Motor neuron (in vitro differentiated cells): ENCODE measurements around the gene TUNAR. TPM values are rescaled to one million over a fixed set of nuclear protein-coding genes. Genes with fewer than 3 reads are reported as not detected.

ENCODE experiments used
- ATAC-seq, 8 experiments: fragments of 200-7000 bp; cut with Tn5 transposase; replicated peaks in 6 of 8; 2 replicates each; pipeline ENCODE4 v1.8.0; 2021; ENCODE audit warnings: mild to moderate bottlenecking in 8 of 8, moderate library complexity in 8 of 8
- H3K27ac ChIP-seq, 2 donors: fragments of 250-450 bp; sonication (Bioruptor Pico); 2 replicates each; pipeline ENCODE4 v1.9.0; 2021; ENCODE audit warnings: antibody characterized with exemption in 2 of 2, mild to moderate bottlenecking in 2 of 2, moderate library complexity in 1 of 2
- H3K4me1 ChIP-seq, 2 donors: fragments of 250-450 bp; sonication (Bioruptor Pico); replicated peaks in 1 of 2; 2 replicates each; pipeline ENCODE4 v1.6.1; 2021; ENCODE audit warnings: antibody characterized with exemption in 2 of 2, mild to moderate bottlenecking in 2 of 2, moderate library complexity in 1 of 2
- H3K4me3 ChIP-seq, 5 donors: fragments of 250-450 bp; sonication (Bioruptor Pico); 2 replicates each; pipeline ENCODE4 v1.9.0; 2021; ENCODE audit warnings: antibody characterized with exemption in 5 of 5, mild to moderate bottlenecking in 5 of 5, moderate library complexity in 4 of 5
- WGBS, 10 experiments: fragments of 450-650 bp; shearing (Covaris generic); methylation state at CpG; one replicate each; pipeline ENCODE4 v1.0.0; 2022; 5-methylcytosine and 5-hydroxymethylcytosine counted together
- in situ Hi-C, 9 experiments: fragments of 400-800 bp; cut with MboI; loops; one replicate each; pipeline ENCODE4 v1.15.0; 2021; ENCODE audit warnings: low sequenced_read_pairs in 9 of 9, low pct_unique_long_range_greater_than_20kb in 2 of 9; ENCODE audit not compliant: unreplicated experiment in 9 of 9
- total RNA-seq, 8 experiments: library from RNA; unstranded; fragments of 300-600 nt; gene quantifications; 2 replicates each; pipeline versions ENCODE4 v1.2.3 to v1.2.4, GENCODE V29; 2022

TUNAR gene
- total RNA-seq, 8 experiments from 2014 or later, result 0.18 to 24.1 (median 16.2) TPM

DNA sequence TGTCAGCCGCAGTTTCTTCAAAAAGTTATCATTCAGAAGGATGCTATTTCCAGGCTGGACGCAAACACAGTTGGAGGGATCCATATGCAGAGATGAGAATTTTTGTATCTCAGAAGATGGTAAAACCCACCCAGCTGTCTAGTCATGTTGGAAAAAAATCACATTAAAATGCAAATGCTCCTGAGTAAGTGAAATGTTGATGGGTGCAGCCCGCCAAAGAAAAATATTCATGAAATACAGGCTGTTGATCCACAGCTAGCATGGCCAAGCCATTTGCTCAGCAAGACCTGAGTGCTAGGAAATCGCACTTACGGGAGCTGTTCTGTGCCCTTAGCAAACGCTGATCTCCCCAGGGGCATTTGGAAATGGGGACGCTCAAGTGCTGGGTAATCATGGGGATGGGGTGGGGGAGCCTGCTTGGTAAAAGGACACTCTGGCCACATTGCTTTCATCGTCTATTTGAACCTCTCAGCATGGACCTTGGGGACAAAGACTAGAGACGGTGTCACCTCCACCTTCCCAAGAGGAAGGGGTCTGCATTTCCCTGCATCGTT, 25.7 kb downstream of the TUNAR start:
- H3K4me3 ChIP-seq, result no peak overlapping the region
- 41 to 100% (median 86%) methylated on average over 1 to 9 of the region's 10 CpGs for WGBS, 10 experiments
- H3K27ac ChIP-seq, result no peak overlapping the region
- H3K4me1 ChIP-seq, result peaks cover 0 to 7% of the 10 kb centered on the region in 2 donors
- in situ Hi-C loops, result no loop called here
- peak in 5 of 8 experiments; percentile 22 to 67 (median 59) for ATAC-seq

DNA sequence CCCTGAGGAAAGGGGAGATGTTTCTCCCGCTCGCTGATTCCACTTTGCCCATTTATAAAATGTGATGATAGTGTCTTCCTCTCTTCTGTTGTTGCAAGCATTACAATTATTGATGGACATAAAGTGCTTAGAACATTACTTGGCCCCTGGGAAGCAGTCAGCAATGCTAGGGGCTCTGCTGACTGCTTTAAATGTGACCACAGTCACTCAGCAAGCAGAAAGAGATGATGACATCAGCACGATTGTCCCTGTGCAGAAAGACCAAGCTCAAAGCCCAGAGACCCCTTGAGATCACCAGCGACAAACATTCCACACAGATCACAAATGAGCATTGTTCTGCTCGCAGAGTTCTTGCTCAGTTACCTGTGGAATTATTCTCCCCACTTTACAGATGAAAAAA, 26.5 kb downstream of the TUNAR start:
- in situ Hi-C loops, result no loop called here
- WGBS, 10 experiments, result 40 to 100% (median 85%) methylated on average over 1 to 5 of the region's 5 CpGs; no CpG with 5 or more reads in 3 of the 10 experiments
- H3K4me3 ChIP-seq, result no peak overlapping the region
- peaks cover 0 to 7% of the 10 kb centered on the region in 2 donors for H3K4me1 ChIP-seq
- ATAC-seq, result peak in 4 of 8 experiments; percentile 47 to 87 (median 64)
- H3K27ac ChIP-seq, result no peak overlapping the region

DNA sequence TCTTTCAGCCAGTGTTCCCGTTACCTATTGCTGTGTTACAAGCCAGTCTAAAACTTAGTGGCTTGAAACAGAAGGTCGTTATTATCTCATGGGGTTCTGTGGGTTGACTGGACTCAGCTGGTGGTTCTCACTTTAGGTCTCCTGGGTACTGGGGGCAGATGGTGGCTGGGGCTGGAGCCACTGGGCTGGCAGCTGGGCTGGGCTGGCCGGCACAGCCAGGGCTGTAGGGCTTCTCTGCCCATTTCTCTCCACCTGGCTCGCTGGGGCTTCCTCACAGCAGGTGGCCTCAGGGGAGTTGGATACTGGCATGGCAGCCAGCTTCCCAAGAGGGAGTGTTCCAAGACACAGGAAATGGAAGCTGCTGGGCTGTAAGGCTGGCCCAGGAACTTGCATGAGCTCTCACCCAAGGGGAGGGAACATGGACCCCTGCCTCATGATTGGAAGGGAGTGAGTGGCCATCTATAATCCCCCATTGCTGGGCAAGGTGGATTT, 27.0 kb downstream of the TUNAR start:
- 0 to 100% (median 83%) methylated on average over 1 to 4 of the region's 4 CpGs; no CpG with 5 or more reads in 5 of the 10 experiments for WGBS, 10 experiments
- in situ Hi-C loops, result no loop called here
- no peak overlapping the region for H3K4me3 ChIP-seq
- H3K4me1 ChIP-seq, result peaks cover 0 to 7% of the 10 kb centered on the region in 2 donors
- H3K27ac ChIP-seq, result no peak overlapping the region
- no peak for ATAC-seq

DNA sequence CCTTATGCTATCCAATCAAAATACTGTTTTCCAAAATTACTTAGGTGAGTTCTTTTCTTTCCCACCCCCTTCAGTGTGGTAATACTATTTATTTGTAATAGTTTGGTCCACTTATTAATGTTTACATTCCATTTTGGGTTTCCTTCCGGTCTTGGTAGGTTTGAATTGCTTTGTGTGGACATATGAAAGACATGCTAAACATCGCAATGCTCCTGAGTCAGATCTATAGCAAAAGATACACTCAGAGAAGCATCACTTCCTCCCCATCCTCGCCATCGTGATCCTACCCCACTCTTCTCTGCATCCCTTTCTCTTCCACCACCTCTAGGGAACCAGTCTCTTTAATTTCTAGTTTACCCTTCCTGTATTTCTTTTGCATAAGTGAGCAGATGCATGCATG, 30.0 kb downstream of the TUNAR start:
- in situ Hi-C loops, result no loop called here
- no peak for ATAC-seq
- Histone ChIP-seq H3K4me1 (peaks cover 0 to 7% of the 10 kb centered on the region in 2 donors), H3K27ac (no peak overlapping the region), H3K4me3 (no peak overlapping the region)
- WGBS, 10 experiments, result 0 to 100% (median 87%) methylated on average over 2 to 4 of the region's 4 CpGs

DNA sequence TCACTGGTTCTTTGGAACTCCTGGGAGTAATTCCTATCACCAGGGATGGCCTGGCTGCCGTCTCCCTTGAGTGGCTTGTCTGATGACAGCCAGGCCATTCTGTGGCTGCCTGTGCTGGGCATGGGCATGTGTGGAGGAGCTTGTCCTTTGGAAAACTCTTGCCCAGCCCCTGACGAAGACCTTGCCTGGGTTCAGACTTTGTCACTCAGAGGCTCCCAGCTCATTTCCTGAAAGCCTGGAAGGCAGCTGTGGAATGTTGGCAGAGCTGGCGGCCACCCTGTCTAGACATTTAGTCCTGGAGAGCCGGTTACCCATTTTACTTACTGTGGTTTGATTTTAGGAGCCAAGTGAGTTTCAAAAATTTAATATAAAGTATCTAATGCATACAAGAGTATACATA, 34.0 kb downstream of the TUNAR start:
- ATAC-seq, result no peak
- no peak overlapping the region for H3K4me3 ChIP-seq
- H3K27ac ChIP-seq, result no peak overlapping the region
- in situ Hi-C loops, result no loop called here
- WGBS, 10 experiments, result 0 to 100% (median 80%) methylated on average over 1 to 4 of the region's 4 CpGs; no CpG with 5 or more reads in 3 of the 10 experiments
- H3K4me1 ChIP-seq, result peaks cover 0 to 6% of the 10 kb centered on the region in 2 donors

DNA sequence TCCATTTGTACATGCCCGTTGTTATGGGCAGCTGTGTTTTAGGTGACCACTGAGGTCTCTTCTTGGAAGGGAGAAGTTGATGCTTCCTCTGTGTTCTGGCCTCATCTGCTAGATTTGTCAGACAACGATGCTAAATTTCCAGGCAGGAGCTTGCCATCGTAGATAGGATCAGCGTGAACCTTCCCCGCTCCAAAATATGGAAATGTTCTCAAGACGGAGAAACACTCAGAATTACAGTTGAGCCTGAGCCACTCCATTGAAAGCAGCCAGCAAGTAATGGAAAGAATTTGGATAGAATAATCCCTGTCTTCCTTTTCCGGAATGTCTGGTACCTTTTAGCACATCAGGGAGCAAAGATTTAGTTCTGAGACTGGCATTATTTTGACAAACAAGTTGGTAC, 34.8 kb downstream of the TUNAR start:
- in situ Hi-C loops, result no loop called here
- WGBS, 10 experiments, result 0 to 95% (median 69%) methylated on average over 1 to 7 of the region's 7 CpGs; no CpG with 5 or more reads in 1 of the 10 experiments
- H3K4me1 ChIP-seq, result peaks cover 0 to 8% of the 10 kb centered on the region in 2 donors
- ATAC-seq, result no peak
- H3K27ac ChIP-seq, result no peak overlapping the region
- no peak overlapping the region for H3K4me3 ChIP-seq

DNA sequence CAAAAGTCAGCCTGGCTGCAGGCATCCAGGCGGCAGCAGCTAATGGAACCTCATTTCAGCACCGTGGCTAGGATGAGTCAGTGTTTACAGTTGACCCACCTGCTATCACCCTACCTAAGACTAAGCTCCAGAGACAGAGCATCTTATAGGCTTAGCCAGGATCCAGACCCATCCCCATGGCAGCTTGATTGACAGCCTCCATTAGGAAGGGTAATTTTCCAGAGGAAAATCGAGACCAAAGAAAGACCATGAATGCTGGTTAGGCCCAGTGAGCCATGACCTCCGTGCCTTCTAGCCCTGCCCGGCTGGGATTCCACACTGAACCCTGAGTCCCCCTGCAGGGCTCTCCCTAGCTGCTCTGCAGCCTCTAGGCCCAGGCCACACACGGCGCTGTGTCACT, 38.7 kb downstream of the TUNAR start:
- ATAC-seq, result peak in 5 of 8 experiments; percentile 95 to 99 (median 98)
- 0 to 51% (median 18%) methylated on average over 2 to 6 of the region's 7 CpGs; no CpG with 5 or more reads in 4 of the 10 experiments for WGBS, 10 experiments
- peak overlapping the region in 1 of 2 donors; percentile 32 for H3K27ac ChIP-seq
- peaks cover 5 to 8% of the 10 kb centered on the region in 2 donors for H3K4me1 ChIP-seq
- in situ Hi-C loops, result no loop called here
- H3K4me3 ChIP-seq, result no peak overlapping the region

DNA sequence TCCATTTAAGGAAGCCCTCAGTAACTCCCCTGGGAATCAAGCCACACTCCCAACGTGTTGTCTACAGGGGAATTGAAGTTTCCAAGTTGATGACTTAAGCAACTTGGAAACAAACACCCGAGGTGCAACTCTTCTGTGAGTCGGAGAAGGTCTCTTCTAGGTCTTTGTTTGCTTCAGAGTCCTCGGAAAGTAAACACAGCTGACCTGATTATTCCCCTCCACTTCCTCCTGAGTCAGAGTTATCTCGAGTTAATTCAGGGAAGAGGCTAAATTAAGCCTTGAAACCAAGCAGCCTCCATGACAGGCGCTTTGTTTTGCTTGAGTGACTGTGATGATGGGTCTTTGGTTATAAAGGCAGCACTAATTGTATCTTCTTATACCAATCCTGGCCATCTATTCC, 41.8 kb downstream of the TUNAR start:
- H3K27ac ChIP-seq, result no peak overlapping the region
- no peak overlapping the region for H3K4me3 ChIP-seq
- peaks cover 10 to 14% of the 10 kb centered on the region in 2 donors for H3K4me1 ChIP-seq
- WGBS, 10 experiments, result 0 to 28% (median 7%) methylated on average over 1 to 6 of the region's 6 CpGs; no CpG with 5 or more reads in 1 of the 10 experiments
- in situ Hi-C loops, result no loop called here
- peak in 1 of 8 experiments; percentile 4 for ATAC-seq

DNA sequence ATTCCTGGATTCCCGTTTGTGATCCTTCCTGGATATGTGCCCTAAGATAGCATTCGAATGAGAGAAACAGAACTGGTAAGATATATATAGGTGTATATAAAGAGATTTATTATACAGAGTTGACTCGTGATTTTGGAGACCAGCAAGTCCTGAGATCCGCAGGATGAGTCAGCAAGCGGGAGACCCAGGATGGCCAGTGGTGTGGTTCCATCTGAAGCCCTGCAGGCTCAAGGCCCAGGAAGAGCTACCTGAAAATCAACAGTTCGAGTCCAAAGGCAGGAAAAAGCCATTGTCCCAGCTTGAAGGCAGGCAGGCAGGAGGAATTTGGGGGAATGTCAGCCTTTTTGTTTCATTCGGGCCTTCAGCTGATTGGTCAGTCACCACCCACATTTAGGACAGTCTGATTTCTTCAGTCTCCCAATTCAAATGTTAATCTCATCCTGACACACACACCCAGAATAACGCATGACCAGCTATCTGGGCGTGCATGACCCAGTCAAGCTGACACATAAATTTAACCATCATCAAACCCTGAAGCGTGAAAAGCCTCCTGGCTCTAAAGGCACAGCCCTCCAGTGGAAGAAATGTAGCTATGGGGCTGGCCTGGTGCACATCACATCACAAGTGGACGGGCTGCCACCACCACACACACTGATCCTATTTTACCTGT, 44.3 kb downstream of the TUNAR start:
- in situ Hi-C loops, result no loop called here
- peak in 6 of 8 experiments; percentile 71 to 92 (median 90) for ATAC-seq
- 0 to 88% (median 47%) methylated on average over 1 to 8 of the region's 11 CpGs; no CpG with 5 or more reads in 1 of the 10 experiments for WGBS, 10 experiments
- Histone ChIP-seq H3K27ac (no peak overlapping the region), H3K4me3 (no peak overlapping the region), H3K4me1 (peaks cover 3 to 14% of the 10 kb centered on the region in 2 donors)

DNA sequence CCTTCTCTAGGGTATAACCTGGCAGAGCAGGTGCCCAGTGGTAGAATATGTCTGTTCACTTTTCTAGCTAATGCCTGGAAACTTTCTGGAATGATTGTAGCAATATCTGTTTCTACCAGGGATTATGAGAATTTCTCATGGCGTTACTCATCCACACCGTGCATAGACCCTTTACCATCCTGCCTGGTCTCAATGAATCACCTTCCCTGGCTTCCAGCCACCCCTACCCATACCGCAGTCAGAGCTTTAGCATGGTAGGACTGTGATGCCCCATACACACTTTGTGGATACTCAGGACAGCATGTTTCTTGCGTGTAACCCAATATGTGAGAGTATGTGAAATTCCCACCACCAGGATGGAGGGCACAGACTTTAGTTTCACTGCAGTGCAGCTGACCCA, 45.4 kb downstream of the TUNAR start:
- Histone ChIP-seq H3K4me1 (peaks cover 3 to 14% of the 10 kb centered on the region in 2 donors), H3K4me3 (no peak overlapping the region), H3K27ac (no peak overlapping the region)
- in situ Hi-C loops, result no loop called here
- no peak for ATAC-seq
- WGBS, 10 experiments, result 86 to 100% (median 100%) methylated on average over 1 to 3 of the region's 4 CpGs; no CpG with 5 or more reads in 5 of the 10 experiments

DNA sequence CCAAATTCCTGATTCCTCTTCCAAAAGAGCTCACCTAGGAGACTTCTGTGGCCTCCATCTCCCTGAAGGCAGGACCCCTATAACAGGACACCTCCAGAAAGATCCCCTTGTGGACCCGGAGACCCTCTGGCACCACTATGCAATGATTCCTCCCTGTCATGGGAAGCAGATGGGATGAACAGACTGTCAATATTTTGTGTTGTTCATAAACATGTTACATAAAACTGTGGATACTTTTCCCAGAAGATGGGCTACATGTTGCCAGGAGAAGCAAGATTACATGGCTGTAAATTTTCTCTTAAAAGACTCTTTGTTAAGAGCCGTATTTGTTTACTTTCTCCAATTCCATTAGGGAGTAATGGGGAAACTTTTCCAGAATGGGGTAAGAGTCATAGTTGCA, 52.1 kb downstream of the TUNAR start:
- no peak overlapping the region for H3K27ac ChIP-seq
- 0 to 100% (median 71%) methylated on average over 1 to 2 of the region's 2 CpGs; no CpG with 5 or more reads in 5 of the 10 experiments for WGBS, 10 experiments
- H3K4me3 ChIP-seq, result no peak overlapping the region
- in situ Hi-C loops, result no loop called here
- ATAC-seq, result no peak
- no peaks in the 10 kb centered on the region for H3K4me1 ChIP-seq

DNA sequence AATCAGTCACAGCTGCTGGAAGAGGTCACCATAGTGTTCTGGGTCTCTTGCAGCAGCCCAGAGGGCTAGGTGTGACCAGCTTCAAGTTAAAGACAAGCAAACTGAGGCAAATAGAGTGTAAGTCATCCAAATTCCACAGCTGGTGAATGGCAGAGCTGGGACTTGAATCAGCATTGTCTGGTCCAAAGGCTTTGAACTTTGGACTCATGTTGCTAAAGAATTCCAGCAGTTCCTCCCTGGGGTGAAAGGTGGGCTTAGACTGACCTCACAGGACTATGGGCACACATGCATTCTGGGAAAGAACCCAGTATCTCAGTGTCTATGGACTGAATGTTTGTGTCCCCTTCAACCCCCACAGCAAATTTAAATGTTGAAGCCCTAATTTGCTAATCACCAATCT, 54.8 kb downstream of the TUNAR start:
- Histone ChIP-seq H3K27ac (no peak overlapping the region), H3K4me1 (no peaks in the 10 kb centered on the region), H3K4me3 (no peak overlapping the region)
- in situ Hi-C loops, result no loop called here
- no peak for ATAC-seq

DNA sequence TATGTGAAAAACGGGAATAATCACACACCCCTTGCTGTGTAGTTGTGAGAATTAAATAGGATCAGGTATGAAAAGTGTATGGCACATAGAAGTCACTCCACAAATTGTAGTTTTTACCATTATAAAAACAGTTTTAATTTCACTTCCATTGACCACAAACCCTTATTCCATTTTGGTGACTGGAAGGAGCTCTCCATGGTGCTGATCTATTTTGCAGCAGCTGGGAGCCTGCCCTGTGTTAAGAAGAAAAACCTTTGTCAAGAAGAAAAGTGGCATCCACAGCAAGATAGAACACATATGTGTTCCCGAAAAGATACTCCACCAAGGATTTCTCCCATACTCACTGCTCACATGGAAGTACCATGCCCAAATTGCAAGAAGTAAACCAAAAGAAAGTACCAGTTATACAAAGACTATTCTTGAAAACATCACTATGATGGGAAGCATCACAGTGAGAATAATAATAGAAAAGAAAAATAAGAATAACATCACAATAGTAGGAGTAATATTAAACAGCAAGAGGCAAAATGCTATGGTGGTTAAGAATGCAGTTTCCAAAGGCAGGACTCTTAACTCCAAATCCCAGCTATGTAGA, 58.7 kb downstream of the TUNAR start:
- in situ Hi-C loops, result no loop called here
- Histone ChIP-seq H3K4me3 (no peak overlapping the region), H3K4me1 (no peaks in the 10 kb centered on the region), H3K27ac (no peak overlapping the region)
- peak in 3 of 8 experiments; percentile 27 to 41 (median 39) for ATAC-seq
- 0 to 33% (median 0%) methylated on average over 1 to 2 of the region's 2 CpGs; no CpG with 5 or more reads in 1 of the 10 experiments for WGBS, 10 experiments
